Panc1 (cell line): ENCODE measurements around the gene SLC9A7. TPM values are rescaled to one million over a fixed set of nuclear protein-coding genes. Genes with fewer than 3 reads are reported as not detected.

ENCODE experiments used
- ATAC-seq: fragments of 200-7000 bp; cut with Tn5 transposase; 2 replicates; pipeline ENCODE4 v1.9.1; 2020; ENCODE audit warnings: mild to moderate bottlenecking, moderate library complexity
- BruUV-seq: library from RNA; stranded (reverse); fragments of 400-500 nt; replicated peaks from 2 replicates; lab custom pipeline; 2021; lab: Mats Ljungman, UMichigan
- CTCF ChIA-PET: fragments of 300-600 bp; sonication (Branson Sonifier 250); formaldehyde crosslinking; loops from one replicate; lab custom pipeline; 2022; ENCODE audit warnings: antibody characterized with exemption; lab: Charles Lee
- POLR2A ChIA-PET: fragments of 300-600 bp; sonication (Branson Sonifier 250); formaldehyde crosslinking; loops from one replicate; lab custom pipeline; 2022; ENCODE audit warnings: antibody characterized with exemption; lab: Charles Lee
- DNase-seq: peaks from one replicate; pipeline ENCODE4 v3.0.0-alpha.2; 2010; ENCODE audit warnings: low read depth, low spot score
- H3K27ac ChIP-seq: 2 replicates; pipeline ENCODE4 v1.5.1; 2011; ENCODE audit warnings: mild to moderate bottlenecking, low read length, inconsistent platforms
- H3K27me3 ChIP-seq: fragments of 200-500 bp; sonication (Bioruptor generic); 2 replicates; pipeline ENCODE4 v1.6.0; 2014; ENCODE audit warnings: low read length, inconsistent platforms; ENCODE audit not compliant: control insufficient read depth, insufficient read depth
- H3K36me3 ChIP-seq: fragments of 200-500 bp; sonication (Bioruptor generic); 2 replicates; pipeline ENCODE4 v1.5.1; 2014; ENCODE audit warnings: inconsistent platforms, mild to moderate bottlenecking, low read length, moderate library complexity; ENCODE audit not compliant: control insufficient read depth, insufficient read depth
- H3K4me1 ChIP-seq: 2 replicates; pipeline ENCODE4 v1.5.1; 2011; ENCODE audit warnings: inconsistent platforms, mild to moderate bottlenecking, low read length, moderate library complexity; ENCODE audit not compliant: control insufficient read depth, insufficient read depth
- H3K4me3 ChIP-seq, 2 experiments: 2 replicates each; pipeline ENCODE4 v1.5.1; 2011 to 2012; ENCODE audit warnings: low read depth in 2 of 2, low read length in 2 of 2, mild to moderate bottlenecking in 2 of 2, inconsistent platforms in 1 of 2, moderate library complexity in 1 of 2
- H3K9me3 ChIP-seq: fragments of 200-500 bp; sonication (Bioruptor generic); 2 replicates; pipeline ENCODE4 v1.5.1; 2014; ENCODE audit warnings: low read depth, mild to moderate bottlenecking, inconsistent platforms, low read length, moderate library complexity; ENCODE audit not compliant: control insufficient read depth, insufficient read depth
- POLR2AphosphoS5 ChIP-seq: IDR thresholded peaks from 2 replicates; pipeline ENCODE4 v1.6.1; 2012; ENCODE audit warnings: mild to moderate bottlenecking, low read depth, low read length, moderate library complexity
- SIN3A ChIP-seq: IDR thresholded peaks from 2 replicates; pipeline ENCODE4 v1.6.1; 2012; ENCODE audit warnings: low read depth, mild to moderate bottlenecking, low read length, moderate library complexity, borderline replicate concordance; ENCODE audit not compliant: insufficient read depth
- TCF7L2 ChIP-seq: IDR thresholded peaks from 2 replicates; pipeline ENCODE4 v1.6.1; 2011; ENCODE audit warnings: mild to moderate bottlenecking, low read depth, low read length, inconsistent platforms
- in situ Hi-C: cut with HindIII; loops from 2 replicates; pipeline ENCODE4 v1.10.0; 2016; ENCODE audit warnings: low sequenced_read_pairs, low pct_unique_long_range_greater_than_20kb
- intact Hi-C: fragments of 100-400 bp; cut with micrococcal nuclease; formaldehyde crosslinking; loops from one replicate; pipeline ENCODE4 v1.10.0; 2022; ENCODE audit not compliant: unreplicated experiment
- total RNA-seq: library from RNA; stranded (reverse); gene quantifications from one replicate; pipeline ENCODE4 v1.2.1, GENCODE V29; 2021; ENCODE audit not compliant: unreplicated experiment
- TF ChIP-seq, protein P1 (sequence below), 2 experiments: IDR thresholded peaks; 2 replicates each; pipeline ENCODE4 v1.6.1; 2011 to 2012; ENCODE audit warnings: low read depth in 2 of 2, control low read depth in 1 of 2, low read length in 1 of 2, mild to moderate bottlenecking in 1 of 2, moderate library complexity in 1 of 2; ENCODE audit not compliant: insufficient read depth in 1 of 2
- TF ChIP-seq, protein P2 (sequence below): fragments of 450-650 bp; IDR thresholded peaks from 2 replicates; pipeline ENCODE4 v1.5.1; 2017; ENCODE audit warnings: mild to moderate bottlenecking

SLC9A7 gene
- total RNA-seq, 1 experiment from 2014 or later: 80.4 TPM

DNA sequence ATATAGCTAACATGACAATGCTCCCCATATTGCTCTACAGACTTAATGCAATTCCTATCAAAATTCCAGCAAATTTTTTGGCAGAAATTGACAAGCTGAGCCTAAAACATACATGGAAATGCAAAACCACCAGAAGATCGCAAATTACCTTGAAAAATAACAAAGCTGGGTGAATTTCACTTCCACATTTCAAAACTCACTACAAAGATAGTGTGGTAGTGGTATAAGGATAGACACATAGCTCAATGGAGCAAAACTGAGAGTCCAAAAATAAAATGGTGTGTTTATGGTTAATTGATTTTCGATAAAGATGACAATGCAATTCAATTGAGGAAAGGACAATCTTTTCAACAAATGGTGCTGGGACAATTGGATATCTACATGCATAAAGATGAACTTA, 65.8 kb downstream of the SLC9A7 start:
- no peak overlapping the region for H3K4me3 ChIP-seq
- no peak overlapping the region for H3K27ac ChIP-seq
- no peaks in the 10 kb centered on the region for H3K27me3 ChIP-seq
- H3K36me3 ChIP-seq: no peaks in the 10 kb centered on the region
- CTCF ChIA-PET: no interaction called here
- TF ChIP-seq POLR2AphosphoS5 (no peak), TCF7L2 (no peak), SIN3A (no peak)
- TF ChIP-seq, protein P1, sequence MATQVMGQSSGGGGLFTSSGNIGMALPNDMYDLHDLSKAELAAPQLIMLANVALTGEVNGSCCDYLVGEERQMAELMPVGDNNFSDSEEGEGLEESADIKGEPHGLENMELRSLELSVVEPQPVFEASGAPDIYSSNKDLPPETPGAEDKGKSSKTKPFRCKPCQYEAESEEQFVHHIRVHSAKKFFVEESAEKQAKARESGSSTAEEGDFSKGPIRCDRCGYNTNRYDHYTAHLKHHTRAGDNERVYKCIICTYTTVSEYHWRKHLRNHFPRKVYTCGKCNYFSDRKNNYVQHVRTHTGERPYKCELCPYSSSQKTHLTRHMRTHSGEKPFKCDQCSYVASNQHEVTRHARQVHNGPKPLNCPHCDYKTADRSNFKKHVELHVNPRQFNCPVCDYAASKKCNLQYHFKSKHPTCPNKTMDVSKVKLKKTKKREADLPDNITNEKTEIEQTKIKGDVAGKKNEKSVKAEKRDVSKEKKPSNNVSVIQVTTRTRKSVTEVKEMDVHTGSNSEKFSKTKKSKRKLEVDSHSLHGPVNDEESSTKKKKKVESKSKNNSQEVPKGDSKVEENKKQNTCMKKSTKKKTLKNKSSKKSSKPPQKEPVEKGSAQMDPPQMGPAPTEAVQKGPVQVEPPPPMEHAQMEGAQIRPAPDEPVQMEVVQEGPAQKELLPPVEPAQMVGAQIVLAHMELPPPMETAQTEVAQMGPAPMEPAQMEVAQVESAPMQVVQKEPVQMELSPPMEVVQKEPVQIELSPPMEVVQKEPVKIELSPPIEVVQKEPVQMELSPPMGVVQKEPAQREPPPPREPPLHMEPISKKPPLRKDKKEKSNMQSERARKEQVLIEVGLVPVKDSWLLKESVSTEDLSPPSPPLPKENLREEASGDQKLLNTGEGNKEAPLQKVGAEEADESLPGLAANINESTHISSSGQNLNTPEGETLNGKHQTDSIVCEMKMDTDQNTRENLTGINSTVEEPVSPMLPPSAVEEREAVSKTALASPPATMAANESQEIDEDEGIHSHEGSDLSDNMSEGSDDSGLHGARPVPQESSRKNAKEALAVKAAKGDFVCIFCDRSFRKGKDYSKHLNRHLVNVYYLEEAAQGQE (IDR thresholded peaks at IDR 0.05; ENCODE audit: insufficient read depth in 1 of 2, low read depth in 2 of 2, low read length in 1 of 2): no peak
- POLR2A ChIA-PET: no interaction called here
- intact Hi-C loops: no loop called here
- in situ Hi-C loops: no loop called here
- no peaks in the 10 kb centered on the region for H3K4me1 ChIP-seq
- BruUV-seq: no TSS peak
- H3K9me3 ChIP-seq: no peaks in the 10 kb centered on the region
- DNase-seq (no peak), ATAC-seq (no peak)

DNA sequence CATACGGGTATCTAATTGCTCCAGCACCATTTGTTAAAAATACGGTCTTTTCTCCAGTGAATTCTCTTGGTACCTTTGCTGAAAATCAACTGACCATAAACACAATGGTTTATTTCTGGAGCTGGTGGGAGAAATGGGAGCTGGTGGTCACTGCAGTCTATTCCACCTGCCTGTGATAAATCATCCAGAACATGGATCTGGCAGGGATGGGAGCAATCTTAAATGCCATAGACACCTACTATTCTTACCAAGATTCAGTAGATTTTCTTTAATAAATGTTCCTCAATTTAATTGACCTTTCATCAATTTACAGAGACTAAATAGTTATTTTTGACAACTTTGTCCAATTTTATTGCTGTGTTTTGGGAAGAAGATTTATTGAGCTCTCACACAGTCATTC, 68.1 kb downstream of the SLC9A7 start:
- CTCF ChIA-PET: no interaction called here
- TF ChIP-seq SIN3A: no peak
- TF ChIP-seq, protein P2, sequence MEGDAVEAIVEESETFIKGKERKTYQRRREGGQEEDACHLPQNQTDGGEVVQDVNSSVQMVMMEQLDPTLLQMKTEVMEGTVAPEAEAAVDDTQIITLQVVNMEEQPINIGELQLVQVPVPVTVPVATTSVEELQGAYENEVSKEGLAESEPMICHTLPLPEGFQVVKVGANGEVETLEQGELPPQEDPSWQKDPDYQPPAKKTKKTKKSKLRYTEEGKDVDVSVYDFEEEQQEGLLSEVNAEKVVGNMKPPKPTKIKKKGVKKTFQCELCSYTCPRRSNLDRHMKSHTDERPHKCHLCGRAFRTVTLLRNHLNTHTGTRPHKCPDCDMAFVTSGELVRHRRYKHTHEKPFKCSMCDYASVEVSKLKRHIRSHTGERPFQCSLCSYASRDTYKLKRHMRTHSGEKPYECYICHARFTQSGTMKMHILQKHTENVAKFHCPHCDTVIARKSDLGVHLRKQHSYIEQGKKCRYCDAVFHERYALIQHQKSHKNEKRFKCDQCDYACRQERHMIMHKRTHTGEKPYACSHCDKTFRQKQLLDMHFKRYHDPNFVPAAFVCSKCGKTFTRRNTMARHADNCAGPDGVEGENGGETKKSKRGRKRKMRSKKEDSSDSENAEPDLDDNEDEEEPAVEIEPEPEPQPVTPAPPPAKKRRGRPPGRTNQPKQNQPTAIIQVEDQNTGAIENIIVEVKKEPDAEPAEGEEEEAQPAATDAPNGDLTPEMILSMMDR: no peak
- TF ChIP-seq TCF7L2: no peak
- TF ChIP-seq POLR2AphosphoS5: no peak
- TF ChIP-seq, protein P1 (IDR thresholded peaks at IDR 0.05; ENCODE audit: insufficient read depth in 1 of 2, low read depth in 2 of 2, low read length in 1 of 2): no peak
- POLR2A ChIA-PET: no interaction called here
- Histone ChIP-seq H3K27me3 (no peaks in the 10 kb centered on the region), H3K9me3 (no peaks in the 10 kb centered on the region), H3K27ac (no peak overlapping the region), H3K4me1 (no peaks in the 10 kb centered on the region), H3K4me3 (no peak overlapping the region), H3K36me3 (no peaks in the 10 kb centered on the region)
- DNase-seq (no peak), ATAC-seq (no peak)
- no TSS peak for BruUV-seq
- in situ Hi-C loops (no loop called here), intact Hi-C loops (no loop called here)
